ENCODE results near the gene ABHD17A. TPM values are rescaled to one million over a fixed set of nuclear protein-coding genes. Genes with fewer than 3 reads are reported as not detected.

The ABHD17A gene
- polyA plus RNA-seq, 1 of the 3 experiments (the other 2 are of a cell fraction), result 61.1 TPM

- TF ChIP-seq USF2 (IDR thresholded peaks at IDR 0.05; ENCODE audit: borderline replicate concordance, low read depth, low read length) (no peak), MXI1 (IDR thresholded peaks at IDR 0.05; ENCODE audit: low read depth, low read length) (no peak)
Observed at GRCh38 chr19:1848399-1849131, 36.7 kb downstream of the ABHD17A start, which contains the start of gene REXO1 (continued).

- H3K79me2 ChIP-seq (ENCODE audit: insufficient read depth), result peaks cover 78% of the 10 kb centered on the region
- H3F3A ChIP-seq (replicated peaks; ENCODE audit: insufficient read depth), result peaks cover 19% of the 10 kb centered on the region
- 2% methylated on average over 28 of the region's 72 CpGs for WGBS (ENCODE audit: low lambda C conversion rate)
- peaks cover 88% of the 10 kb centered on the region for H4K20me1 ChIP-seq (ENCODE audit: insufficient read depth)
- no peaks in the 10 kb centered on the region for H3K27me3 ChIP-seq (ENCODE audit: insufficient read depth)
- H3K4me1 ChIP-seq (ENCODE audit: control insufficient read depth in 1 of 2, insufficient read depth in 2 of 2, low read depth in 1 of 2, low read length in 1 of 2), result peaks cover 7 to 18% of the 10 kb centered on the region in 2 experiments; a peak in 1 of 4 replicates
- H3K9me3 ChIP-seq, result no peaks in the 10 kb centered on the region
- no peak overlapping the region; the same call in 1 of the 2 replicates for H2AFZ ChIP-seq (ENCODE audit: low read depth)
- H3K4me2 ChIP-seq, result peak overlapping the region; percentile 100
- POLR2A ChIA-PET, result no interaction called here
- no peaks in the 10 kb centered on the region for H3K9me2 ChIP-seq
- H3K36me3 ChIP-seq (replicated peaks in 1 of 2; ENCODE audit: control insufficient read depth in 1 of 2, insufficient read depth in 2 of 2, low read length in 1 of 2), result peaks cover 6 to 7% of the 10 kb centered on the region in 2 experiments
- H3K4me3 ChIP-seq (ENCODE audit: low read depth in 2 of 2, low read length in 1 of 2), result peak overlapping the region; percentile 84 to 94
- peak overlapping the region; percentile 99 for H3K9ac ChIP-seq
- H3K27ac ChIP-seq (ENCODE audit: low read depth in 2 of 2, low read length in 1 of 2), result peak overlapping the region; percentile 96 to 99
- CTCF ChIA-PET, result interaction anchor here (1.0 to 15.0 kb wide), 7 partner anchors 10 to 34 kb away, joined by 3 to 188 read pairs (median 7); no protein-coding TSS in a partner anchor
- TF ChIP-seq POLR2AphosphoS5 (IDR thresholded peaks at IDR 0.05; ENCODE audit: low read depth, low read length), result no peak
- no peak for TF ChIP-seq FOXM1 (IDR thresholded peaks at IDR 0.05; ENCODE audit: low read depth)
- TF ChIP-seq IRF3 (IDR thresholded peaks at IDR 0.05; ENCODE audit: low read depth, low read length), result no peak
- TF ChIP-seq SIN3A (IDR thresholded peaks at IDR 0.05; ENCODE audit: borderline replicate concordance, low read depth, low read length), result peak; percentile 42; the same call in 1 of the 2 replicates
- TF ChIP-seq FOSL2 (IDR thresholded peaks at IDR 0.05; ENCODE audit: borderline replicate concordance, low read depth), result no peak
- no peak for TF ChIP-seq TAF1 (IDR thresholded peaks at IDR 0.05; ENCODE audit: borderline replicate concordance, low read depth, low read length)
- TF ChIP-seq REST (IDR thresholded peaks at IDR 0.05; ENCODE audit: low read depth, low read length), result no peak
- TF ChIP-seq USF2 (IDR thresholded peaks at IDR 0.05; ENCODE audit: borderline replicate concordance, low read depth, low read length), result no peak
- no peak for TF ChIP-seq MEF2A (IDR thresholded peaks at IDR 0.05; ENCODE audit: borderline replicate concordance, low read depth)
- TF ChIP-seq MXI1 (IDR thresholded peaks at IDR 0.05; ENCODE audit: low read depth, low read length), result peak; percentile 46; the same call in 1 of the 2 replicates
- DNase-seq, result peak; percentile 73
Observed at GRCh38 chr19:1847684-1848398, 37.5 kb downstream of the ABHD17A start.
